HCT116 (cell line): ENCODE results near the gene CFAP46. TPM values are rescaled to one million over a fixed set of nuclear protein-coding genes. Genes with fewer than 3 reads are reported as not detected.

Experiments
- ATAC-seq: fragments of 200-7000 bp; cut with Tn5 transposase; 2 replicates; pipeline ENCODE4 v1.9.1; 2020; ENCODE audit warnings: mild to moderate bottlenecking, moderate library complexity
- BruUV-seq: library from RNA; stranded (reverse); fragments of 400-500 nt; replicated peaks from 2 replicates; lab custom pipeline; 2021; lab: Mats Ljungman, UMichigan
- CTCF ChIA-PET: fragments of 300-600 bp; sonication (Branson Sonifier 250); formaldehyde crosslinking; loops from one replicate; lab custom pipeline; 2021; ENCODE audit warnings: antibody characterized with exemption; lab: Charles Lee
- POLR2A ChIA-PET: fragments of 300-600, 350-600 bp; sonication (Branson Sonifier 250); formaldehyde crosslinking; loops from one replicate; lab custom pipeline; 2021; ENCODE audit warnings: antibody characterized with exemption; lab: Charles Lee
- RAD21 ChIA-PET, 2 experiments: fragments of 300-600 bp; sonication (Branson Sonifier 250); formaldehyde crosslinking; loops; one replicate each; lab custom pipeline; 2023; ENCODE audit warnings: low total read pairs in 2 of 2; ENCODE audit not compliant: uncharacterized antibody in 2 of 2, unreplicated experiment in 2 of 2, low non-redundant PET in 1 of 2; lab: Charles Lee
- DNase-seq: peaks from one replicate; pipeline ENCODE4 v3.0.0-alpha.2; 2010; ENCODE audit warnings: low read depth, low spot score
- H2AFZ ChIP-seq: fragments of 200-600 bp; shearing (Covaris generic), sonication (generic); 2 replicates; pipeline ENCODE4 v1.6.1; 2017; ENCODE audit warnings: low read depth, mixed run types, mixed read lengths, antibody characterized with exemption, low read length; ENCODE audit not compliant: poor library complexity, severe bottlenecking
- H3K27ac ChIP-seq: 2 replicates; pipeline ENCODE4 v1.5.1; 2012; ENCODE audit warnings: low read depth, low read length
- H3K27me3 ChIP-seq: fragments of 200-600 bp; sonication (generic); 2 replicates; pipeline ENCODE4 v1.6.1; 2016; ENCODE audit warnings: mixed run types, low read length, mixed read lengths; ENCODE audit not compliant: insufficient read depth
- H3K36me3 ChIP-seq, 2 experiments: fragments of 200-500 bp in 1 of 2; fragments of 200-600 bp in 1 of 2; sonication (Bioruptor generic) in 1 of 2; sonication (generic) in 1 of 2; 2 replicates each; pipeline versions ENCODE4 v1.5.1 to v1.6.1; 2014 to 2016; ENCODE audit warnings: low read length in 2 of 2, inconsistent platforms in 1 of 2, mixed read lengths in 1 of 2, mixed run types in 1 of 2; ENCODE audit not compliant: insufficient read depth in 2 of 2, control insufficient read depth in 1 of 2
- H3K4me1 ChIP-seq, 2 experiments: fragments of 200-600 bp in 1 of 2; sonication (generic) in 1 of 2; 2 replicates each; pipeline versions ENCODE4 v1.5.1 to v1.6.1; 2012 to 2017; ENCODE audit warnings: low read length in 2 of 2, inconsistent platforms in 1 of 2, mild to moderate bottlenecking in 1 of 2, mixed read lengths in 1 of 2, mixed run types in 1 of 2, moderate library complexity in 1 of 2; ENCODE audit not compliant: insufficient read depth in 2 of 2, control insufficient read depth in 1 of 2
- H3K4me2 ChIP-seq: fragments of 200-600 bp; sonication (generic); 2 replicates; pipeline ENCODE4 v1.6.1; 2017; ENCODE audit warnings: mixed run types, low read length, mixed read lengths
- H3K4me3 ChIP-seq, 2 experiments: fragments of 200-600 bp in 1 of 2; sonication (generic) in 1 of 2; replicated peaks in 1 of 2; 2 replicates each; pipeline ENCODE4 v1.5.1; 2011 to 2016; ENCODE audit warnings: low read length in 2 of 2, control low read depth in 1 of 2, low read depth in 1 of 2, mild to moderate bottlenecking in 1 of 2, mixed read lengths in 1 of 2, mixed run types in 1 of 2
- H3K79me2 ChIP-seq: fragments of 200-600 bp; sonication (generic); 2 replicates; pipeline ENCODE4 v1.6.1; 2017; ENCODE audit warnings: mild to moderate bottlenecking, mixed run types, low read length, moderate library complexity, mixed read lengths; ENCODE audit not compliant: insufficient read depth
- H3K9ac ChIP-seq: fragments of 200-600 bp; sonication (generic); 2 replicates; pipeline ENCODE4 v1.6.1; 2016; ENCODE audit warnings: low read length, mixed read lengths
- H3K9me2 ChIP-seq: fragments of 200-600 bp; sonication (generic), shearing (Covaris generic); 2 replicates; pipeline ENCODE4 v1.6.1; 2017; ENCODE audit warnings: mixed run types, mild to moderate bottlenecking, moderate library complexity; ENCODE audit not compliant: insufficient read depth
- H3K9me3 ChIP-seq, 2 experiments: fragments of 200-500 bp in 1 of 2; fragments of 200-600 bp in 1 of 2; sonication (Bioruptor generic) in 1 of 2; sonication (generic) in 1 of 2; 2 replicates each; pipeline ENCODE4 v1.6.1; 2014 to 2017; ENCODE audit warnings: low read length in 2 of 2, mixed read lengths in 2 of 2, inconsistent platforms in 1 of 2, low read depth in 1 of 2, mild to moderate bottlenecking in 1 of 2, mixed run types in 1 of 2, moderate library complexity in 1 of 2; ENCODE audit not compliant: control insufficient read depth in 1 of 2, insufficient read depth in 1 of 2
- H4K20me1 ChIP-seq: fragments of 200-600 bp; sonication (generic), shearing (Covaris generic); 2 replicates; pipeline ENCODE4 v1.6.1; 2017; ENCODE audit warnings: mixed run types, mild to moderate bottlenecking, moderate library complexity; ENCODE audit not compliant: insufficient read depth
- ATF3 ChIP-seq: IDR thresholded peaks from 2 replicates; pipeline ENCODE4 v1.6.1; 2012
- CEBPB ChIP-seq: IDR thresholded peaks from 2 replicates; pipeline ENCODE4 v1.6.1; 2012; ENCODE audit warnings: low read depth
- EZH2 ChIP-seq: fragments of 200-600 bp; sonication (generic); IDR thresholded peaks from 2 replicates; pipeline ENCODE4 v1.6.1; 2017; ENCODE audit warnings: antibody characterized with exemption, mixed run types
- JUND ChIP-seq: IDR thresholded peaks from 2 replicates; pipeline ENCODE4 v1.6.1; 2012
- RAD21 ChIP-seq: IDR thresholded peaks from 2 replicates; pipeline ENCODE4 v1.6.1; 2012; ENCODE audit warnings: low read depth, mild to moderate bottlenecking
- REST ChIP-seq: IDR thresholded peaks from 2 replicates; pipeline ENCODE4 v1.6.1; 2012; ENCODE audit warnings: low read depth
- SIN3A ChIP-seq: IDR thresholded peaks from 2 replicates; pipeline ENCODE4 v1.6.1; 2012; ENCODE audit warnings: low read depth
- intact Hi-C: fragments of 100-400 bp; cut with micrococcal nuclease; formaldehyde crosslinking; loops from 2 replicates; pipeline ENCODE4 v1.10.0; 2022
- total RNA-seq: library from RNA; stranded (reverse); gene quantifications from one replicate; pipeline ENCODE4 v1.2.1, GENCODE V29; 2021; ENCODE audit not compliant: unreplicated experiment

Gene CFAP46
- total RNA-seq, 1 experiment from 2014 or later: 1.4 TPM

- ChIA-PET RAD21 (no interaction called here), CTCF (no interaction called here), POLR2A (no interaction called here)
- no peak overlapping the region for H2AFZ ChIP-seq
- no peaks in the 10 kb centered on the region for H3K79me2 ChIP-seq
- no peak overlapping the region for H3K27ac ChIP-seq
- no peaks in the 10 kb centered on the region for H3K27me3 ChIP-seq
- TF ChIP-seq RAD21 (no peak), SIN3A (no peak), ATF3 (no peak), EZH2 (no peak), REST (no peak), CEBPB (no peak), JUND (no peak)
- no peaks in the 10 kb centered on the region for H3K4me1 ChIP-seq
- H3K9me3 ChIP-seq: no peaks in the 10 kb centered on the region
- no peak for ATAC-seq
- H3K9ac ChIP-seq: no peak overlapping the region
- intact Hi-C loops: no loop called here
- H4K20me1 ChIP-seq: no peaks in the 10 kb centered on the region
- no peaks in the 10 kb centered on the region for H3K36me3 ChIP-seq
- H3K4me2 ChIP-seq: no peak overlapping the region
- H3K4me3 ChIP-seq: no peak overlapping the region
- no peak for DNase-seq
- H3K9me2 ChIP-seq: no peaks in the 10 kb centered on the region
- BruUV-seq: no TSS peak
These were observed 28.7 kb downstream of the CFAP46 start for GRCh38 chr10:132913559-132914115.
